ENCODE measurements around the gene ARFGEF2. TPM values are rescaled to one million over a fixed set of nuclear protein-coding genes. Genes with fewer than 3 reads are reported as not detected.

Gene ARFGEF2
- polyA plus RNA-seq, 1 donor from 2014 or later = 19.8 TPM

GRCh38 chr20:48910347-48910781 is 11.1 kb upstream of the ARFGEF2 start:
- Histone ChIP-seq H3K9me2 (ENCODE audit: insufficient read depth, low read length) (no peaks in the 10 kb centered on the region), H3K9ac (ENCODE audit: low read length) (no peak overlapping the region), H3K36me3 (ENCODE audit: insufficient read depth, low read length) (no peaks in the 10 kb centered on the region), H3K9me3 (ENCODE audit: low read length) (no peaks in the 10 kb centered on the region), H3K27ac (ENCODE audit: low read length) (no peak overlapping the region), H2AFZ (ENCODE audit: low read depth, low read length) (no peak overlapping the region), H3K27me3 (ENCODE audit: insufficient read depth, low read depth, low read length) (no peaks in the 10 kb centered on the region), H3F3A (ENCODE audit: insufficient read depth, low read length, poor library complexity, severe bottlenecking) (no peaks in the 10 kb centered on the region), H3K79me2 (replicated peaks; ENCODE audit: insufficient read depth, low read length) (no peaks in the 10 kb centered on the region), H4K20me1 (ENCODE audit: insufficient read depth) (no peaks in the 10 kb centered on the region), H3K4me2 (ENCODE audit: low read length) (no peak overlapping the region), H3K4me3 (ENCODE audit: low read length) (no peak overlapping the region)
- TF ChIP-seq EP300 (conservative IDR thresholded peaks at IDR 0.05; ENCODE audit: poor library complexity, severe bottlenecking) (no peak), EZH2 (IDR thresholded peaks at IDR 0.05; ENCODE audit: borderline replicate concordance, insufficient read depth, low read length, poor library complexity, severe bottlenecking) (no peak), REST (IDR thresholded peaks at IDR 0.05; ENCODE audit: borderline replicate concordance) (no peak), POLR2AphosphoS5 (IDR thresholded peaks at IDR 0.05) (no peak), RAD21 (conservative IDR thresholded peaks at IDR 0.05) (no peak), CTCF (IDR thresholded peaks at IDR 0.05; ENCODE audit: poor library complexity, severe bottlenecking) (no peak), SMC3 (conservative IDR thresholded peaks at IDR 0.05; ENCODE audit: poor library complexity) (no peak), TAF1 (IDR thresholded peaks at IDR 0.05; ENCODE audit: low read depth) (no peak), MXI1 (conservative IDR thresholded peaks at IDR 0.05; ENCODE audit: poor library complexity, severe bottlenecking) (no peak)

GRCh38 chr20:48912065-48912464 is 9.4 kb upstream of the ARFGEF2 start:
- Histone ChIP-seq H3K27me3 (ENCODE audit: insufficient read depth, low read depth, low read length) (no peaks in the 10 kb centered on the region), H3K27ac (ENCODE audit: low read length) (no peak overlapping the region), H3K9me3 (ENCODE audit: low read length) (no peaks in the 10 kb centered on the region), H3F3A (ENCODE audit: insufficient read depth, low read length, poor library complexity, severe bottlenecking) (no peaks in the 10 kb centered on the region), H3K9me2 (ENCODE audit: insufficient read depth, low read length) (no peaks in the 10 kb centered on the region), H3K4me2 (ENCODE audit: low read length) (no peak overlapping the region), H2AFZ (ENCODE audit: low read depth, low read length) (no peak overlapping the region), H3K36me3 (ENCODE audit: insufficient read depth, low read length) (no peaks in the 10 kb centered on the region), H3K79me2 (replicated peaks; ENCODE audit: insufficient read depth, low read length) (no peaks in the 10 kb centered on the region), H4K20me1 (ENCODE audit: insufficient read depth) (no peaks in the 10 kb centered on the region), H3K9ac (ENCODE audit: low read length) (no peak overlapping the region), H3K4me3 (ENCODE audit: low read length) (no peak overlapping the region)
- TF ChIP-seq REST (IDR thresholded peaks at IDR 0.05; ENCODE audit: borderline replicate concordance) (no peak), MXI1 (conservative IDR thresholded peaks at IDR 0.05; ENCODE audit: poor library complexity, severe bottlenecking) (no peak), RAD21 (conservative IDR thresholded peaks at IDR 0.05) (no peak), EZH2 (IDR thresholded peaks at IDR 0.05; ENCODE audit: borderline replicate concordance, insufficient read depth, low read length, poor library complexity, severe bottlenecking) (no peak), CTCF (IDR thresholded peaks at IDR 0.05; ENCODE audit: poor library complexity, severe bottlenecking) (no peak), EP300 (conservative IDR thresholded peaks at IDR 0.05; ENCODE audit: poor library complexity, severe bottlenecking) (no peak), POLR2AphosphoS5 (IDR thresholded peaks at IDR 0.05) (no peak)
